Peyer's patch (tissue), 4 donors: ENCODE measurements around the gene TIPRL. TPM values are rescaled to one million over a fixed set of nuclear protein-coding genes. Genes with fewer than 3 reads are reported as not detected.
"Not testable (repeated sequence)": the region's sequence is repeated elsewhere in the genome, so short reads cannot be mapped to it uniquely, and the experiment has no call there.

ENCODE experiments used
- DNase-seq, 3 donors: peaks; one replicate each; pipeline ENCODE4 v3.0.0-alpha.2; 2017 to 2019
- H3K27ac ChIP-seq, 4 donors: fragments of 200-600 bp; sonication (generic); one replicate each; pipeline ENCODE4 v1.5.1; 2016 to 2019
- H3K27me3 ChIP-seq, 2 donors: fragments of 200-600 bp; sonication (generic); one replicate each; pipeline ENCODE4 v1.5.1; 2019
- H3K36me3 ChIP-seq, 3 donors: fragments of 200-600 bp; sonication (generic); one replicate each; pipeline ENCODE4 v1.5.1; 2016 to 2019
- H3K4me1 ChIP-seq, 4 donors: fragments of 200-600 bp; sonication (generic); one replicate each; pipeline ENCODE4 v1.5.1; 2016 to 2019
- H3K4me3 ChIP-seq, 4 donors: fragments of 200-600 bp; sonication (generic); 1 replicate in 3 of 4; 2 replicates in 1 of 4; pipeline ENCODE4 v1.5.1; 2016 to 2019; ENCODE audit warnings: mild to moderate bottlenecking in 1 of 4
- H3K9me3 ChIP-seq, 4 donors: fragments of 200-600 bp; sonication (generic); one replicate each; pipeline ENCODE4 v1.5.1; 2016 to 2019; ENCODE audit warnings: mild to moderate bottlenecking in 1 of 4
- CTCF ChIP-seq, 6 experiments: fragments of 450-650 bp in 4 of 6; fragments of 200-600 bp in 2 of 6; sonication (generic) in 1 of 6; IDR thresholded peaks; one replicate each; pipeline ENCODE4 v1.5.1; 2017 to 2019; ENCODE audit warnings: antibody characterized with exemption in 6 of 6, mild to moderate bottlenecking in 3 of 6, moderate library complexity in 1 of 6
- POLR2A ChIP-seq, 2 donors: fragments of 450-650 bp; IDR thresholded peaks; one replicate each; pipeline ENCODE4 v1.5.1; 2017; ENCODE audit warnings: antibody characterized with exemption in 2 of 2, mild to moderate bottlenecking in 2 of 2, moderate library complexity in 2 of 2
- total RNA-seq, 4 donors: library from RNA; depleted of rRNA; stranded (reverse); fragments of >200 nt; gene quantifications; one replicate each; pipeline ENCODE4 v1.1.0, GENCODE V29; 2016

TIPRL gene
- total RNA-seq, 4 donors from 2014 or later: 9.1 to 29.4 (median 16.8) TPM

DNA sequence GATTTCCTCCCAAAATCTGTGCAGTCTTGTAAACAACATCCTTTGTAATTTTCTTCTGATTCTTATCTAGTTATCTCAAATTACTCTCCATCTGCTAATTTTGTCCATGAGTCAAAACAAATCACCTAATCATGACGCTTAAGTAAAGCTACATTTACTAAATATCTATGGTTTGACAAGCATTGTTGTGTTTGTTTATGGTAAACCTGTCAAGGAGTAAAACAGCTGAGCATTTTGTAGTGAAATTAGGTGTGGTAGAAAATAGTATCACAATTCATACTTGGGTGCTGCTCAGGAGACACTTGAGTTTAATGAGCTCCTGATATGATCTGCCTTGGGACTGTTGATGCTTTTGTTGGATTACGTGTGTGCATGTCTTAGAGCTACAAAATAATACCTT, 11.6 kb downstream of the TIPRL start:
- H3K36me3 ChIP-seq: peaks cover 0 to 37% (median 0%) of the 10 kb centered on the region in 3 donors
- no peaks in the 10 kb centered on the region for H3K9me3 ChIP-seq
- H3K27ac ChIP-seq: no peak overlapping the region
- TF ChIP-seq CTCF (IDR thresholded peaks at IDR 0.05) (no peak), POLR2A (IDR thresholded peaks at IDR 0.05) (no peak)
- H3K27me3 ChIP-seq: no peaks in the 10 kb centered on the region
- no peaks in the 10 kb centered on the region for H3K4me1 ChIP-seq
- no peak for DNase-seq
- H3K4me3 ChIP-seq: no peak overlapping the region

DNA sequence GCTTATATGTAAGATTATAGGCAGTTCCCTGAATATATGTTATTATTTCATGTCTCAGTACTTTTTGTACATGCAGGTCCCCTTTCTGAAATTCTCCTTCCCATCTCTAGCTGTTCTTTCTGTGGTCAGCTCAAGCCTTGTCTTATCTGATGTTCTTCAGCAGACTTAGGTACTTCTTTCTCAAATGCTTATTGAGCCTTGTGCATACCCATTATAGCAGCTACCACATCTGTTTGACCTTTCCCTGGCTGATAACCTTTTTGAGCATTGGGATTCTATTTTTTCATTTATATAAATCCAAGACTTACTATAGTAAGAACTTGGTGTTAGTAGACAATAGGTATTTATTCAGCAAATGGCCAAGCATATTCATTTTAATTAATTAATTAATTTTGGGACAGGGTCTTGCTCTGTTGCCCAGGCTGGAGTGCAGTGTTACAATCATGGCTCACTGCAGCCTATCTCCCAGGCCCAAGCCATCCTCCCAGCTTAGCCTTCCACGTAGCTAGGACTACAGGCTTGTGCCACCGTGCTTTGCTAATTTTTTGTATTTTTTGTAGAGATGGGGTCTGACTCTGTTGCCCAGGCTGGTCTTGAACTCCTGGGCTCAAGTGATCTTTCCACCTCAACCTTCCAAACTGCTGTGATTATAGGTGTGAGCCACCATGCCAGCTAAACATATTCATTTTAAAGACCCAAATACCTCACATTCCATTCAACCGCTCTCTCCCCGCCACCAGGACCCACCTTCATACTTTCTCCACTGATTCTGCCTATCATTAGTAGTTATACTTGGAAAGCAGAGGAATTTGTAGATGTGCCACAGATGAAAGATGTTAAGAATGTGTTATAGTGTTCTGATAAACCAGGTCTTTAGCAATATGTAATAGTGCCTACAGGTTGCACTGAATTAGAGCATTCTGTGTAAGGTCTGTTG, 16.7 kb downstream of the TIPRL start:
- H3K27me3 ChIP-seq: no peaks in the 10 kb centered on the region
- no peak overlapping the region for H3K27ac ChIP-seq
- no peak for DNase-seq
- TF ChIP-seq CTCF (IDR thresholded peaks at IDR 0.05) (no peak), POLR2A (IDR thresholded peaks at IDR 0.05) (no peak)
- H3K4me3 ChIP-seq: no peak overlapping the region
- H3K36me3 ChIP-seq: peaks cover 0 to 66% (median 0%) of the 10 kb centered on the region in 3 donors
- H3K9me3 ChIP-seq: no peaks in the 10 kb centered on the region
- no peaks in the 10 kb centered on the region for H3K4me1 ChIP-seq

DNA sequence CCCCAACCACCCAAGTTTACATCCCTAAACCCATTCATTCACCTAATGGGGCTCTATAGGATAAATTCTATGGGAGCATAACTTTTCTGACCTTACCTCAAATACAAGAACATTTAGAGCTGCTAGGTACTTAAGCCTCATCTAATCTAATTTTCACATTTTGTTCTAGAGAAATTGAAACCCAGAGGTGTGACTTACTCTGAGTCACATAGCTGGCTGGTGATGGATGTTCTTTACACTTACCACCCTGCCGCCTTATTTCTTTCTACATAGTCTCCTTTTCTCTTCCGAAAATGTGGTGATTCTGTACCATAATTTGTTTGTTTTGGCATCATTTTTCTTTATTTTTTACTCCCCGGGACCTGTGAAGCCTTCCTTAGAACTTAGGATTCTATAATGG, 20.3 kb downstream of the TIPRL start:
- H3K9me3 ChIP-seq: no peaks in the 10 kb centered on the region
- H3K36me3 ChIP-seq: peaks cover 0 to 53% (median 0%) of the 10 kb centered on the region in 3 donors
- H3K4me1 ChIP-seq: no peaks in the 10 kb centered on the region
- no peak for TF ChIP-seq POLR2A (IDR thresholded peaks at IDR 0.05)
- no peak for TF ChIP-seq CTCF (IDR thresholded peaks at IDR 0.05)
- H3K27ac ChIP-seq: no peak overlapping the region
- no peaks in the 10 kb centered on the region for H3K27me3 ChIP-seq
- no peak overlapping the region for H3K4me3 ChIP-seq
- DNase-seq: no peak

- H3K27me3 ChIP-seq: no peaks in the 10 kb centered on the region
- no peak for DNase-seq
- H3K4me3 ChIP-seq: no peak overlapping the region
- H3K27ac ChIP-seq: no peak overlapping the region
- peaks cover 0 to 28% (median 0%) of the 10 kb centered on the region in 3 donors for H3K36me3 ChIP-seq
- H3K9me3 ChIP-seq: no peaks in the 10 kb centered on the region
- no peaks in the 10 kb centered on the region for H3K4me1 ChIP-seq
- TF ChIP-seq CTCF (IDR thresholded peaks at IDR 0.05) (no peak), POLR2A (IDR thresholded peaks at IDR 0.05) (no peak)
These were observed 24.3 kb downstream of the TIPRL start for GRCh38 chr1:168202941-168203654.

DNA sequence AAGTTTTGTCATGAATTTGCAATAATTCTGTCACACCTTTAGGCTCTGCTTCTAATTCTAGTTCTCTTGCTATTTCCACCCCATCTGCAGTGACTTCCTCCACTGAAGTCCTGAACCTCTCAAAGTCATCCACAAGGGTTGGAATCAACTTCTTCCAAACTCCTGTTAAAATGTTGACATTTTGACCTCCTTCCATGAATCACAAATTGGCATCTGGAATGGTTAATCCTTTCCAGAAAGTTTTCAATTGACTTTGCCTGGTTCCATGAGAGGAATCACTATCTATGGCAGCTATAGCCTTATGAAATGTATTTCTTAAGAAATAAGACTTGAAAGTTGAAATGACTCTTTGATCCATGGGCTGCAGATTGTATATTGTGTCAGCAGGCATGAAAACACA, 27.3 kb downstream of the TIPRL start:
- no peaks in the 10 kb centered on the region for H3K27me3 ChIP-seq
- H3K27ac ChIP-seq: no peak overlapping the region
- no peak overlapping the region for H3K4me3 ChIP-seq
- TF ChIP-seq CTCF (IDR thresholded peaks at IDR 0.05): no peak
- no peak for TF ChIP-seq POLR2A (IDR thresholded peaks at IDR 0.05)
- no peak for DNase-seq
- H3K9me3 ChIP-seq: peaks cover 0 to 2% (median 0%) of the 10 kb centered on the region in 4 donors
- H3K36me3 ChIP-seq: no peaks in the 10 kb centered on the region
- no peaks in the 10 kb centered on the region for H3K4me1 ChIP-seq

- H3K27ac ChIP-seq, H3K4me3 ChIP-seq, H3K9me3 ChIP-seq, H3K36me3 ChIP-seq, DNase-seq, H3K27me3 ChIP-seq, H3K4me1 ChIP-seq: not testable (repeated sequence)
These were observed 28.9 kb downstream of the TIPRL start for GRCh38 chr1:168207673-168208072.
